Measurements from ENCODE around the gene LYSMD4.

DNA sequence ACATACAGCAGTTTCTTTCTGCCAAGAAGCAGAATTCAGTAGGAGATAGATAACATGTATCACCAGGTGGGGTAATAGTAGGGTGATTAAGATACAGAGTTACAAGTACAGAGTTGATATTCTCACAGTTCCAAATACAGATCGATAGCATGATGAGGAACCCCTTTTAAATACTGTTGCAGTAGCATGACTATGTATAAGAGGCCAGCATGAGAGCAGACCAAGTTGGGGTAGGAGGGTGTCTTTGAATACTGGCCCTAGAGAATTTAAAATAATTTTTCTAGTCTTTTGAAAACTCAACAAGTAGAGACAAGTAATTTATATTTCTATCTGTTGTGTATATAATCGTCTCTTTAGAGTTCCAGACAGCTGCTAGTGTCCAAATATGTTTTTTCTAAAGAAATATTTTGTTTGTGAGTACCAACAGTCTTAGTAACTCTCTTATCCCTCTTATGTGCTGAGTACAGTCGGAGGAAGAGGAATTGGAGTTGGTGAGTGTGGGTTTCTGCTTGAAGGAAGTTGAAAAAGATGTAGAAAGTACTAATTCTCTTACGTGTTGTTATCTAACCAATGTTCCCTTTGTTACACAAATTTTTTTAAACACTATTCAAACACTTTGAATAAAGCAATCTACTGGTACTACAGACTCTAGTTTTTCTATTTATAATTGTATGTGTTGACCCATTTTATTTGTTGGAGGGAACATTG lies 30.2 kb downstream of the LYSMD4 start:
- TF ChIP-seq POLR2AphosphoS5 (IDR thresholded peaks at IDR 0.05) (no peak), POLR2A (IDR thresholded peaks at IDR 0.05) (no peak)
- TF ChIP-seq, protein P1, sequence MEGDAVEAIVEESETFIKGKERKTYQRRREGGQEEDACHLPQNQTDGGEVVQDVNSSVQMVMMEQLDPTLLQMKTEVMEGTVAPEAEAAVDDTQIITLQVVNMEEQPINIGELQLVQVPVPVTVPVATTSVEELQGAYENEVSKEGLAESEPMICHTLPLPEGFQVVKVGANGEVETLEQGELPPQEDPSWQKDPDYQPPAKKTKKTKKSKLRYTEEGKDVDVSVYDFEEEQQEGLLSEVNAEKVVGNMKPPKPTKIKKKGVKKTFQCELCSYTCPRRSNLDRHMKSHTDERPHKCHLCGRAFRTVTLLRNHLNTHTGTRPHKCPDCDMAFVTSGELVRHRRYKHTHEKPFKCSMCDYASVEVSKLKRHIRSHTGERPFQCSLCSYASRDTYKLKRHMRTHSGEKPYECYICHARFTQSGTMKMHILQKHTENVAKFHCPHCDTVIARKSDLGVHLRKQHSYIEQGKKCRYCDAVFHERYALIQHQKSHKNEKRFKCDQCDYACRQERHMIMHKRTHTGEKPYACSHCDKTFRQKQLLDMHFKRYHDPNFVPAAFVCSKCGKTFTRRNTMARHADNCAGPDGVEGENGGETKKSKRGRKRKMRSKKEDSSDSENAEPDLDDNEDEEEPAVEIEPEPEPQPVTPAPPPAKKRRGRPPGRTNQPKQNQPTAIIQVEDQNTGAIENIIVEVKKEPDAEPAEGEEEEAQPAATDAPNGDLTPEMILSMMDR (IDR thresholded peaks at IDR 0.05 in 8 of 11, conservative IDR thresholded peaks at IDR 0.05 in 3 of 11), result no peak

Data from spleen (tissue), 7 donors.